NCI-H2107 (cell line): ENCODE results near the gene CYTL1.
"Not testable (repeated sequence)": the region's sequence is repeated elsewhere in the genome, so short reads cannot be mapped to it uniquely, and the experiment has no call there.

Experiments used
- DNase-seq: peaks from one replicate; lab custom pipeline; 2025; lab: John Stamatoyannopoulos, UW

The CYTL1 gene

GRCh38 chr4:5033281-5033841, 14.1 kb upstream of the CYTL1 start:
- DNase-seq, result no peak

DNA sequence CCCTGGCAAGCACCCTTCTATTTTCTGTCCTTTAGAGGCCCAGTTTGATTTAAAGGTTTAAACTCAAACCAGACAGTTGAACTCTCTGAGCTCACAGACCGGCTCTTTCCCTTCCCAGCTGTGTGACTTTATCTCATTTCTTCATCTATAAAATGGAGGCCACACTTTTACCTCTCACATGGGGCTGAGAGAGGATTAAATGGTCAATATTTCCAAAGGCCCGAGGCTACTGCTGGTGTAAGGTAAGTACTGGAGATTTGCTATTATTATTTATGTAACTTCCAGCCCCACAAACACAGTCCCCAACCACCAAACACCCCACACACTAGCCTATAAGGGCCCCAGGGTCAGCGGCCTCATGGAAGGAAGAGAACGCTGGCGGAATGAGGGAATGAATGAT, 13.6 kb upstream of the CYTL1 start:
- DNase-seq, result no peak

DNA sequence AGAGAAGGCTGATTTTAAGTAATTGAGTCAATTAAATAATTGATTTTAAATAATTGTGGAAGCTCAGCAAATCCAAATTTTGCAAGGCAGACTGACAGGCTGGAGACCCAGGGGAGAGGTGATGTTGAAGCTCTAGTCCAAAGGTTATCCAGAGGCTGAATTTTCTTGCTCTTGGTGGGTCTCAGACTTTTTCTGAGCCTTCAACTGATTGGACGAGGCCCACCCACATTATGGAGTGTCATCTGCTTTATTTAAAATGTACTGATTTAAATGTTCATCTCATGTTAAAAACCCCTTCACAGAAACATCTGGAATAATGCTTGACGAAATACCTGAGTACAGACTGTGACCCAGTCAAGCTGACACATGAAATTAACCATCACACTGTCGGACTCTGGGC, 11.7 kb upstream of the CYTL1 start:
- no peak for DNase-seq

DNA sequence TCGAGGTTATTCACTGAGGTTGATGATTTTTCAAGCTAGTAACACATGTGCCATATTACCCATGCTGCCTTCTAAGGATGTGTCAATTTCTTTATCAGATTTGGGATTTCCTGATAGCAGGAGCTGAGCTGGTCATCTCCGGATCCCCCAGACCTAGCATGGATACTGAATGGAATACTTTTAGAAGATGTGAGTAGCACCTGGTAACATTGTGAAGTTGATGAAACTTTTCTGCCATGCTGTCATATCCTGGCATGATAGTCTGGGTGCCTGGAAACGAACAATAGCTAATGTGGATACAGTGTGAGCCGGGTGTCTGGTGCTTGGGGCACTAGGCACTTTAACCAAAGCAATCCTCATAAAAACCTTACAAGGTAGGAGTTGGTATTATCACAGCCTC, 11.0 kb upstream of the CYTL1 start:
- no peak for DNase-seq

DNA sequence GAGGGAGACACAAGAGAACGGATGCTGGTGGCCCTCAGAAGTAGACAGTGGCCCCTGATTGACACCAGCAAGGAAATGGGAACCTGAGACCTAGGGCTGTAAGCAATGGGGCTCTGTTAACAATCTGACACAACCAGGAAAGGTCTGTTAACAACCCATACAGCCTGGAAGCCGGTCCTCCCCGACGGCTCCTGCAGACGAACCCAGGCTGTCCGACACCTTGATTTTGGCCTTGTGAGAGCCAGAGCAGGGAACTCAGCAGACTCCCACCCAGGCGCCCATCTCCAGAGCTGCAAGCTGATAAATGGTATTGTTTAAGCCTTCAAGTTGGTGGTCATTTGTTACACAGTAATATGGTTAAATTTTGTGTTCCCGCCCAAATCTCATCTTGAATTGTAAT, 10.2 kb upstream of the CYTL1 start:
- DNase-seq, result no peak

GRCh38 chr4:5028480-5028879, 9.2 kb upstream of the CYTL1 start:
- no peak for DNase-seq

GRCh38 chr4:5027346-5027745, 8.1 kb upstream of the CYTL1 start:
- no peak for DNase-seq

DNA sequence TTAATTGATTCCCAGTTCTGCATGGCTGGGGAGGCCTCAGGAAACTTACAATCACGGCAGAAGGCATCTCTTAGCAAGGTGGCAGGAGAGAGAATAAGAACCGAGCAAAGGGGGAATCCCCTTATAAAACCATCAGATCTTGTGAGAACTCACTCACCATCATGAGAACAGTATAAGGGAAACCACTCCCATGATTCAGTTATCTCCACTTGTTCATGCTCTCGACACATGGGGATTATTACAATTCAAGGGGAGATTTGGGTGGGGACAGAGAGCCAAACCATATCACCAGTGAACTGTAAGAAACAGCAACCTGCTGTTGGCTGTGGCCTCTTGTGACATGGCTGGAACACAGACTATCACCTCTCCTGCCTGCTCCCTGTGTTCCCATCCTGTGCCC, 7.1 kb upstream of the CYTL1 start:
- no peak for DNase-seq

DNA sequence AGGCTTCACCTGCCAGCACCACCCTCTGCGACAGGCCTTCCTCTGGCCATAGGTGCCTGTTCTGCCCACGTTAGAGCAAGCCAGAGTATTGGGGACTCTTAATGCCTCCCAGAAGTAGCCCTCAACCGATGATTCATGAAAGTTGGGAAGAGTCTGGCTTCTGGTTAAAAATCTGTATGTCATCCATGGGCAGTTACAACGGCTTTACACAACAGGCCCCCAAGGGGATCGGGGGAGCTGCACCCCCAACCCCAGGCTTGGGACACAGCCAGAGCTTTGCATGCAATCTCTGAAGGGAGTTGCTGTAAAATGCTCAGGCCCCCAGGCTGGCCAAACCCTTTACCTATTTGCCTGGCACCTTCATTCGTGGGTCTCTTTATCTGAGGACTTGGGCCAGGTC, 5.4 kb upstream of the CYTL1 start:
- DNase-seq, result no peak

DNA sequence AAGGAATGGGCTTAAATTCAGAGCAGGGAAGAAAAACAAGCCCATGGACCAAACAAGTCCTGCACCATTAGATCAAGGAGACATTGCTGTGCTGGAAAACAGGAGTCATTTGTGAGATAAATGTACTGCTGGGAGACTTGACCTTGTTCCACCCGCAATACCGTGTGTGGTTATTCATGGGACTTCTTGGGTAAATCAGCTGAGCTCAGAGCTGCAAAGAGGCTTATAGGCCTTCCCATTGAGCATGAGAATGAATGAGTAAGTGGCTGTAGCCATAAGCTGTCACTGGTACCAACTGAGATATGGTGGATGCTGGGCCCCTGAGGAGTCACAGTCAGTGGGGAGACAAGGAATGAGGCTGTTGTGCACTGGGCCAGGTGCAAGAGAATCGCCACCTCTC, 2.3 kb upstream of the CYTL1 start:
- no peak for DNase-seq

- no peak for DNase-seq
Observed at GRCh38 chr4:5020341-5020740, 1.1 kb upstream of the CYTL1 start.

DNA sequence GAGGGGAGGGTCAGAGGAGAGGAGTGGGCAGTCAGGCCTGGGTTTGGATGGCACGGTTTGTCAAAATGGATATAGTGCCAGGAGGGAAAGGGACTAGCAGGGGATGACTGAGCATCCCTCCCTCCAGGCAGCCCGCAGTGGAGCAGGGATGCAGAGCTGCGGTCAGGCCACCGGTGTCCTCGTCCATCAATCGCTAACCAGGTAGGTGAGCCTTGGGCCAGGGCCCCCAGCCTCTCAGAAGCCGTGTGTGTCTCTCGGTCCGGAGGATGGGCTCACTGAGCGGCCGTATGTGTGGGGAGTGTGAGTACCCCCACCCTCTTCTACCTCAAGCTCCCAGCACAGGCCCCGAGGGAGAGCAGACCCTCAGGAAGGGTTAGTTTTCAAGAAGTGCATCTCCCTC, 538 bp upstream of the CYTL1 start:
- DNase-seq, result no peak

- DNase-seq, result no peak
Observed at GRCh38 chr4:5018603-5019002, 655 bp downstream of the CYTL1 start.

GRCh38 chr4:5018096-5018495, 1.2 kb downstream of the CYTL1 start:
- DNase-seq, result no peak

DNA sequence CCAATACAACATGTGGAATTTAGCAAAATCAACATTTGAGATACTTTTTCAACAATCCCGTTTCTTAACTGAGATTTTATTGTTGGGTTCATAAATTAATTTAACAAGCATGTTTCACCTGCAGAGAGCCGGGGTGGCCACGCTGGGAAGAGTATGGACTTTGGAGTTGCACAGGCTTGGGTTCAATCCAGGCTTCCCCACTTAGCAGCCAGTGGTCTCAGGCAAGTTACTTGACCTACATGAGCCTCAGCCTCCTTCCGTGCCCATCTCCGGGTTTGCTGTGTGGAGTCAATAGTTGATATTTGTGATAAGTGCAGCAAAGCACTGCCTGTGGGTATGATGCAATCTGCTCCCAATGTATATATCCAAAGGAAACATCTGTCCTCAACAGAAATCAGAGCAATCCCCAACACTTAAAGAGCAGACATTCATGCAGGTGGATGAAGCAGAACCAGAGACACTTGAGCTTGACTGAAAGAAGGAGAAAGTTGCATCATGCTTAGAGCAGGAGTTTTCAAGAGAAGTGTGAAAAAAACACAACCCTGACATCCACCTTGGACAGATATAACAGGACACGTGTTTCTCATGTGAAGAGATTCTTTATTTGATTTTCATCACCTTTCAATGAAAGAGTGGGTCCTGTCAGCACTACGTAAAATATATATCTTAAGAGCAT, 5.1 kb downstream of the CYTL1 start:
- no peak for DNase-seq

GRCh38 chr4:5012958-5013357, 6.3 kb downstream of the CYTL1 start:
- no peak for DNase-seq

GRCh38 chr4:5012244-5012898, 6.9 kb downstream of the CYTL1 start:
- no peak for DNase-seq

DNA sequence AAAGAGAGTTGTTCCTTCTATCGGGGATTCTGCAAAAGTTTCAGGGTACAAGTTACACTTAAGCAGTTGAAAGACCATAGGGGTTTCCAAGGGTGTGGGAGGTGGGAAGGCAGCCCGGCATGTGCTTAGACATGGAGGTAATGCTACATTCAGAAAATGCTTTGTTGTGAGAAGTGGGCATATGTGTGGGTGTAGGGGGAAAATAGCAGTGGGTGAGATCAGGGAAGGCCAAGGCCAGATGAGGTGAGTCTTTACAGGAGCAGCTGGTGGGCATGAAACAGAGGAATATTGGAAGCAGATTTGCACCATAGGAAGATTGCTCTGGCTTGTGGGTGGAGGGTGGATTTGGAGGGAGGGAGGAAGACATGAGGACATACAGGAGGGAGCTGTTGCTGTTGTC, 8.3 kb downstream of the CYTL1 start:
- no peak for DNase-seq

DNA sequence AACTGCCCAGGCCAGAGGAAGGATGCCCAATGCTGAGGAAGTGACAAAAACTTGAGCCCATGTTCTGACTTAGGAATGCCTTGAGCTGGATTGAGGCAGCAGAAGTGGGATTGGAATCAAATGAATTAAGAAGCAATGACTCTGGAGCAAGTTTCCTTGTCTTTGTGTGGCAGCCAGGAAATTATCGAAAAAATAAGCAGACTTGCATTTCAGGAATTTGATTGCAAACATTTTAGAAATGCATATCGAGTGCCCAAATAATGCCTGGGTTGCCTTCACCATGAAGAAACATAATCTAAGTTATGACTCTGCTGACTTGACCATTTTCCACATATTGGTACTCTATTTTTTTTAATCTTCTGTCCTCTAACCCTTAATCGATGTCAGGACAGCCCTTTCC, 9.5 kb downstream of the CYTL1 start:
- no peak for DNase-seq

DNA sequence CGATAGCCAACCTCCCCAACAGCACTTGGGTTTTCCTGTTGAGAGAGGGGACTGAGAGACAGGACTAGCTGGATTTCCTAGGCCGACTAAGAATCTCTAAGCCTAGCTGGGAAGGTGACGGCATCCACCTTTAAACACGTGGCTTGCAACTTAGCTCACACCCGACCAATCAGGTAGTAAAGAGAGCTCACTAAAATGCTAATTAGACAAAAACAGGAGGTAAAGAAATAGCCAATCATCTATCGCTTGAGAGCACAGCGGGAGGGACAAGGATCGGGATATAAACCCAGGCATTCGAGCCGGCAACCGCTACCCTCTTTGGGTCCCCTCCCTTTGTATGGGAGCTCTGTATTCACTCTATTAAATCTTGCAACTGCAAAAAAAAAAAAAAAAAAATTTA, 12.3 kb downstream of the CYTL1 start:
- not testable (repeated sequence) for DNase-seq

DNA sequence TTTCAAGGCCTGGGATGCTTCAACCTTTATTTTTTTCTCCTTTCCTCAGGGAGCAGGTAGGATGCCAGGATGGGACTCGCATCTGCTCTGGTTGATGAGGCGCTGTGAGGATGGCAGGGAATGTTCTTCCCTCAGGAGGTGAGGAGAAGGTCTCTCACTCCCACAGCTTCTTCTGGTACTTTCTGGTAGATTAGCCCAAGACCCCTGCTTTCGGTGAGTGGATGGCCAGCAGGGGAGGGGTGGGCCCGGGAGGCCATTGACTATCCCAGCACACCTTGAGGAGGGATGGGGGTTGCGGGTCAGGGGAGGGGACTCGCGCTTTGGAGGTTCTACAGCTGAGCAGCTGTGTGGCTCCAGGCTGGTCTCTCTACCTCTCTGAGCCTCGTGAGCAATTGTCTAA, 14.8 kb downstream of the CYTL1 start:
- no peak for DNase-seq

GRCh38 chr4:5003918-5004317, 15.3 kb downstream of the CYTL1 start:
- no peak for DNase-seq

DNA sequence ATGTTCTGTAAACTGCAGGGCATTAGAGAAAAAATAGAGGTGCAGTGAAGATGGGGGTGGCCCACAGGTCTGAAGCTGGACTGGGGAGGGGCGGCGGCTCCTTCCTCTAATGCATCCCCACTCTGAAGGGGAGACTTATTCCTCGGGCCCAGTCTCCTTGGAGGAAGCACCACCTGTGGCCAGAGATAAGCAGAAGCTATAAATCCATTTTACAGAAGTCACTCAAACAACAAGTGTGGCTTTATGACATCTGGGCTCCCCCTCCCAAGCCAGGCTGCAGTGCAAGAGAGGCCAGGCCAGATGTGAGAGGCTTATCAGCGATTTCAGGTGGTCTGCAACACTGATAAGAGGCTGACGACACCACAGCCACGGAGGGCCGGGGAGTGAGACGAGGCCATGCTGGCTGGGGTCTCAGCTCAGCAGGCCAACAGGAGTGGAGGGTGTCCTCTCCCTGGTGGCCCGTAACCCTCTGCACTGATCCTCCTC, 15.8 kb downstream of the CYTL1 start:
- DNase-seq, result no peak

DNA sequence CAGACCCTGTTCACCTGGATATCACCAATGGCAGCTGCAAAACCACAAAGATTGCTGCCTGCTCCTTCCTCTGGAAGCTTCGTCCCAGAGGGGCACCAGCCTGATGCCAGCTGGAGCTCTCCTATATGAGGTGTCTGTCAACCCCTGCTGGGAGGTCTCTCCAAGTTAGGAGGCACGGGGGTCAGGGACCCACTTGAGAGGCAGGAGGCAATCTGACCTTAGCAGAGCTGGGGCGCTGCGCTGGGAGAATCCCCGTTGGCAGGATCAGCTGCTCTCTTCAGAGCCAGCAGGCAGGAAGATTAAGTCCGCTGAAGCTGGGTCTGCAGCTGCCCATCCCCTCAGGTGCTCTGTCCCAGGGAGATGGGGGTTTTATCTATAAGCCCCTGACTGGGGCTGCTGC, 17.6 kb downstream of the CYTL1 start:
- DNase-seq, result not testable (repeated sequence)
